GM12873 (cell line): Measurements from ENCODE around the gene PLAC8.

Source experiments
- TF ChIP-seq, protein P1 (sequence below): IDR thresholded peaks from 2 replicates; pipeline ENCODE4 v1.5.1; 2012; ENCODE audit warnings: low read depth, mild to moderate bottlenecking, moderate library complexity, low read length, control low read depth; ENCODE audit not compliant: insufficient read depth; ENCODE audit errors: missing control alignments

Gene PLAC8

GRCh38 chr4:83043801-83044407 is 70.6 kb downstream of the PLAC8 start:
- TF ChIP-seq, protein P1, sequence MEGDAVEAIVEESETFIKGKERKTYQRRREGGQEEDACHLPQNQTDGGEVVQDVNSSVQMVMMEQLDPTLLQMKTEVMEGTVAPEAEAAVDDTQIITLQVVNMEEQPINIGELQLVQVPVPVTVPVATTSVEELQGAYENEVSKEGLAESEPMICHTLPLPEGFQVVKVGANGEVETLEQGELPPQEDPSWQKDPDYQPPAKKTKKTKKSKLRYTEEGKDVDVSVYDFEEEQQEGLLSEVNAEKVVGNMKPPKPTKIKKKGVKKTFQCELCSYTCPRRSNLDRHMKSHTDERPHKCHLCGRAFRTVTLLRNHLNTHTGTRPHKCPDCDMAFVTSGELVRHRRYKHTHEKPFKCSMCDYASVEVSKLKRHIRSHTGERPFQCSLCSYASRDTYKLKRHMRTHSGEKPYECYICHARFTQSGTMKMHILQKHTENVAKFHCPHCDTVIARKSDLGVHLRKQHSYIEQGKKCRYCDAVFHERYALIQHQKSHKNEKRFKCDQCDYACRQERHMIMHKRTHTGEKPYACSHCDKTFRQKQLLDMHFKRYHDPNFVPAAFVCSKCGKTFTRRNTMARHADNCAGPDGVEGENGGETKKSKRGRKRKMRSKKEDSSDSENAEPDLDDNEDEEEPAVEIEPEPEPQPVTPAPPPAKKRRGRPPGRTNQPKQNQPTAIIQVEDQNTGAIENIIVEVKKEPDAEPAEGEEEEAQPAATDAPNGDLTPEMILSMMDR = no peak

DNA sequence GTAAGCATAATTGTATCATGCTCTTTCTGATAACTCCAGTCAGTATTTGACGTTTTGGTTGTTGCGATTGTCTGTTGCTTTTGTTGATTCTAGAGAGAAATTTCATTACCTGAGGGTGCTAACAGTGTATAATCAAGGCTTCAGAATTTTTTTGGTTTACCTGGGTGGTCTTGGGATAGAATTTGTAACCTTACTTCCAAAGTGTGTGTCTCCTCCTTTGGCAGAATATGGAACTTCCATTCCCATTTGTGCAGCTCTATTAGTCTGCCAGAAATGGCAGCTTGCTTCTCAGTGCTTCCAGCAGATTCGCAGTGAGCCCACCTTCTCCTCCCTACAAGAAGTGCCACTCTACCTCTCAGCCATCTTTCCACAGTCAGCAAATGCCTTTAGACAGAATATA is 74.3 kb downstream of the PLAC8 start:
- TF ChIP-seq, protein P1 = no peak
